Measurements from ENCODE around the gene SND1.

SND1 gene

GRCh38 chr7:127651556-127652332, at the start of gene SND1:
Gene SND1, plus strand, starts transcription at chr7:127652194. Its CDS starts 180 bp downstream, at chr7:127652374.
- in situ Hi-C loops (cut with HindIII; ENCODE audit: low sequenced_read_pairs), result no loop called here
- peak; percentile 98 for DNase-seq (ENCODE audit: low read depth)
- TF ChIP-seq CTCF (IDR thresholded peaks at IDR 0.05; ENCODE audit: low read depth, low read length, missing control alignments), result no peak

GRCh38 chr7:127608446-127608845, 43.5 kb upstream of the SND1 start:
- no peak for DNase-seq (ENCODE audit: low read depth)
- no peak overlapping the region for H3K4me3 ChIP-seq (ENCODE audit: low read depth, low read length)
- in situ Hi-C loops (cut with HindIII; ENCODE audit: low sequenced_read_pairs), result no loop called here
- TF ChIP-seq CTCF (IDR thresholded peaks at IDR 0.05; ENCODE audit: low read depth, low read length, missing control alignments), result no peak

More at GRCh38 chr7:127651556-127652332, at the start of gene SND1:
- H3K4me3 ChIP-seq (ENCODE audit: low read depth, low read length), result peak within 1 kb of the TSS; percentile 98

- DNase-seq (ENCODE audit: low read depth), result no peak
- in situ Hi-C loops (cut with HindIII; ENCODE audit: low sequenced_read_pairs), result no loop called here
- TF ChIP-seq CTCF (IDR thresholded peaks at IDR 0.05; ENCODE audit: low read depth, low read length, missing control alignments), result no peak
- H3K4me3 ChIP-seq (ENCODE audit: low read depth, low read length), result no peak overlapping the region
Measured at GRCh38 chr7:127609297-127609696, 42.7 kb upstream of the SND1 start.

GRCh38 chr7:127612263-127612662, 39.7 kb upstream of the SND1 start:
- in situ Hi-C loops (cut with HindIII; ENCODE audit: low sequenced_read_pairs), result no loop called here
- H3K4me3 ChIP-seq (ENCODE audit: low read depth, low read length), result no peak overlapping the region
- no peak for DNase-seq (ENCODE audit: low read depth)
- TF ChIP-seq CTCF (IDR thresholded peaks at IDR 0.05; ENCODE audit: low read depth, low read length, missing control alignments), result no peak

GRCh38 chr7:127616724-127617123, 35.3 kb upstream of the SND1 start:
- no peak for DNase-seq (ENCODE audit: low read depth)
- TF ChIP-seq CTCF (IDR thresholded peaks at IDR 0.05; ENCODE audit: low read depth, low read length, missing control alignments), result no peak
- no peak overlapping the region for H3K4me3 ChIP-seq (ENCODE audit: low read depth, low read length)
- in situ Hi-C loops (cut with HindIII; ENCODE audit: low sequenced_read_pairs), result no loop called here

GRCh38 chr7:127618042-127618441, 34.0 kb upstream of the SND1 start, which contains the start of gene PAX4:
Gene PAX4, minus strand, starts transcription at chr7:127618142. Its CDS starts 2,214 bp downstream, at chr7:127615928.
- in situ Hi-C loops (cut with HindIII; ENCODE audit: low sequenced_read_pairs), result no loop called here
- no peak within 1 kb of the TSS for H3K4me3 ChIP-seq (ENCODE audit: low read depth, low read length)
- no peak for TF ChIP-seq CTCF (IDR thresholded peaks at IDR 0.05; ENCODE audit: low read depth, low read length, missing control alignments)
- no peak for DNase-seq (ENCODE audit: low read depth)

Measured in astrocyte of the cerebellum (primary cell).